GM19025 (cell line): ENCODE measurements around the gene RGS6.
"Not testable (repeated sequence)": the region's sequence is repeated elsewhere in the genome, so short reads cannot be mapped to it uniquely, and the experiment has no call there.

Experiments
- ATAC-seq: cut with Tn5 transposase; IDR thresholded peaks from one replicate; pipeline ENCODE4 v1.9.1; 2021; ENCODE audit warnings: mild to moderate bottlenecking, low read depth, moderate library complexity; ENCODE audit not compliant: unreplicated experiment

RGS6 gene

DNA sequence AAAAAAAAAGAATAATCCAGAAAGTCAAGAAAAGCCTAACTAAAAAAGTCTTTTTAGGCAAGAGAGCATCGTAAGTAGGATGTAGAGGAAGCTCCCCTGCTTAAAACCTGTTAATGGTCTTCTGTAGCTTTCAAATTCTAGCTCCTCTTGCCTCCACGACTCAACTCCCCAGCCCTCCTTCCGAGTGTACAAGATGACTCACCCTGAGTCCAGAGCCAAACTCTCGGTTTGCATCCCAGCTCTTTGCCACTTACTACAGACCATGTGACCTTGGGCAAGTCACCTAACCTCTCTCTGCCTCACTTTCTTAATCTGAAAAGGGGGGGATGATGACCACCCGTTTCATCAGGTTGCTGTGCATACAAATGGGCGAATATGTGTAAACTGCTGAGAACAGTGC is 501.3 kb downstream of the RGS6 start:
- no peak for ATAC-seq

DNA sequence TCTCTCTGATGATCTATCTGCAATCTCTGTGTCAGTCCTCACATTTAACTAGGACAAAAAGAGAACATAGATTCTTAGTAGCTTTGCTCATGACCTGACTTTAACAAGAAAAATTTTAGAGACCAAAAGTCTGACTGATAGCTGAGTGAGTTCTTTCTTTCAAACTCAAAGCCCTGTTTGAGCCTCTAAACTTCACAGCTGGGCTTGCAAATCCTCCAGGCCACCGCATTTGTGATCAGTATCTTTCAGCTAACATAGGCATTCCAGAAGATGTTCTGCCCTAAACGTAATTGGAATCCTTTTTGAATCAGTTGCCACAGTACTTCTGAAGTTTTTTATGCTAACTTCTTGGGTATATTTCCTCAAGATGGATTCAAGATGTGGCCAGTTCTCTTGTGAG is 502.6 kb downstream of the RGS6 start:
- ATAC-seq = no peak

DNA sequence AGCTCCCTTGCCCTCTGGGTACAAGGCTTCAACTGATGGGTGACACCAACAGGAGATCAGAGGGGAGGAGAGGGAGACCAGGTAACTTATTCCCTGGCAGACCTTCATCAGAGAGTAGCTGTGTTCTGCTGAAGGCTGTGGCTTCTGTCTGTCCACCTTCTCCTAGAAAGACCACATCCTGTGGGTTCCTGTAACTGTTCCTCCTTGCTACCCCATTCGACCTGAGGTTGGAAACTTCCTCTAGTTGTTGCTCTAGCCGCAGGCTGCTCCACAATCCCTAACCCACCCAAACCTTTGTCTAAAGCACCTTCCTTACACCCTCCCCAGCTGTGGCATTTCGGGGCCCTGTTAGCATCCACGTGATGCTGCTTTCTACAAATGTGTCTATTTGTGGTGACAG is 507.5 kb downstream of the RGS6 start:
- no peak for ATAC-seq

DNA sequence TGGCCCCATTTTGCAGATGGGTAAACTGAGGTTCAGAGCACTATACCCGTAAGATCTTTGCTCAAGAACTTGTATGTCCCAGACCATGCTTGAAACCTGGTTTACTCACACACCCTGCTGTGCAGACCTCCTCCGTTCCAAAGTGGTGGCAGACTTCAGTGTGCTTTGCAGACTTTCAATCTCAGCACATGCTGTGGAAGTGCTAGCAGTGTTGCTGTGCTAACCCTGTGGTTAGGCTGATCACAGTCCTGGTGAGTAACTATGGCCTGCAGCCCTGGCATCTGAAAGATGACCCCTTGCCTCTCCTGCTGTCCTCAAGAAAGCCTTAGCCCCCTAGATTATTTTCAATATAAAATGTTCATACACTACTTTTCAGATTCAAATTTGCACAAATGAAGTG is 511.0 kb downstream of the RGS6 start:
- no peak for ATAC-seq

DNA sequence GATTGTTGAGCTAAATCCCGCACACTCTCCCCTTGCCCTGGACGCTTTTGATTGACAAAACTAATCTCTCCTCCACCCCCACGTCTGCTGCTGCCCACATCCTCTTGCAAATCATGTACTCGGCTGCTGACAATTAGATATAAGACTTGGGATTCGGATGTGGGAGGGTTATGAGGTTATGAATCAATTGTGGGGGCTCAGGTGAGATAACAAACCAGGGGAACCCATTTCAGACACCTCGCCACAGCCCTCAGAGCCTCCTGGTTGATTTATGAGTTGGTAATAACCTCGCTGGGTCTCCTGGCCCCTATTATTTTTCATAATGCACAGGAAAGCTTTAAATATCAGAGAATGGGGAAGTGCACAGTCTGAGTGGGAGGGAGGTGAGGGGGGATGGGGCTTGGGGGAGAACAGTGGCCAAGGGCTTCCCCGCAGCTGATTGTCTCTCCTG is 511.8 kb downstream of the RGS6 start:
- no peak for ATAC-seq

DNA sequence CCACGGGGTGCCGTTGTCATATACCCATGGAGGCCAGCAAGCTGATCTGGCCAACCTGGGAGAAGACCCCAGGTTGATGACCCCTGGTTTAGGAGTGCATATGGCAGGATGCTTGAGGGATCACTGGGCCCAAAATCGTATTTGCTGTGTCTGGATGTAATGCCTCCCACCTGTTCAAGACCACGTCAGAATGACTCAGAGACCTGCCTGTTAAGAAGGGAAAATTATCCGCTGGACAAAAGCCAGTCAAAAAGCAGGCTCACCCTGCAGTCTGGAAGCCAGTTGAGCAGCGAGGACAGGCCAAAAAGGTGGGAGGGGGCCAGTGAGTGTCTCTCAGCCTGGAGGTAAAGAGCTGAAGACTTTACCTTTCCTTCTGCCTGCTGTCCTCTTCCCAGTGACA is 512.5 kb downstream of the RGS6 start:
- no peak for ATAC-seq

DNA sequence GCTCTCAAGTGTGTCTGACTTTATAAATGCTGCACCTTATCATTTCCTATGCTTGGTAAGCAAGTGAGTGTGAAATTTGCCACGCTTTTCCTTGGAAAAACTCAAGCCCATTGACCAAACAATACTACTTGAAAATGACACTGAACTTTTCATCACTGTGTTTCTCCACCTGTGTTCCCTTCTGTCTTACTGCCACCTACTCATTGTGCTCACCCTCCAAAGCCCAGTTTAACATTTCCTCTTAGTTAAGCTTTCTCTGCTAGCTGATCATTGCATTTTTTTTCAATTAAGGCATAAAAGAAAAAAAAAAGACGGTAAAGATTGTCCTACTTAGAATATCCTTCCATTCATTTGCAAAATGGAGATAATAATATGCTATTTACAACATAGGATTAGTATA is 516.0 kb downstream of the RGS6 start:
- ATAC-seq = no peak

DNA sequence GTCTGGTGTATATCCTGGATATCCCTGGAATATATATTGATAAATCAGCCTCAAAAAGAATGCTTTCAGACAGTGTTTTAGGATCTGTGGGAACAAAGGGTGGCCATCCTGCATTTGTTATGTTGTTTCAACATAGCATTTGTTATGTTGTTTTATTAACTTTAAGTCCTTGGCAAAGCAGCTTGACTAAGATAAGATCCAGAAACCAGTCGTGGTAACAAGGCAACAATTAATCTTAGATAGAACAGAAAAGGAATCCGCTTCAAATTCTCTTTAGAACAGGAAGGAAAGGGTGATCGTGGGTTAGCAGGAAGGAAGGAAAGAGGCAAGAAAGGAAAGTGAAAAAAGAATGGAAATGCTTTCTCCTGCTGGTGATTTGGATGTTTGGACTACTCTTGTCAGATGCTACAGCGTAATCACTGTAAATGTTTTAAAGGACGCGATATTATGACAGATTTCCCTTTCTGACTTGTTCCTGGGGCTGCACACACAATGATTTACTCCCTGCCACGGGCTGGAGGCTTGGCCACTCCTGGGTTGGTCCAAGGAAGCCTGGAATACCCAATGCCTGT is 518.3 kb downstream of the RGS6 start:
- ATAC-seq = no peak

DNA sequence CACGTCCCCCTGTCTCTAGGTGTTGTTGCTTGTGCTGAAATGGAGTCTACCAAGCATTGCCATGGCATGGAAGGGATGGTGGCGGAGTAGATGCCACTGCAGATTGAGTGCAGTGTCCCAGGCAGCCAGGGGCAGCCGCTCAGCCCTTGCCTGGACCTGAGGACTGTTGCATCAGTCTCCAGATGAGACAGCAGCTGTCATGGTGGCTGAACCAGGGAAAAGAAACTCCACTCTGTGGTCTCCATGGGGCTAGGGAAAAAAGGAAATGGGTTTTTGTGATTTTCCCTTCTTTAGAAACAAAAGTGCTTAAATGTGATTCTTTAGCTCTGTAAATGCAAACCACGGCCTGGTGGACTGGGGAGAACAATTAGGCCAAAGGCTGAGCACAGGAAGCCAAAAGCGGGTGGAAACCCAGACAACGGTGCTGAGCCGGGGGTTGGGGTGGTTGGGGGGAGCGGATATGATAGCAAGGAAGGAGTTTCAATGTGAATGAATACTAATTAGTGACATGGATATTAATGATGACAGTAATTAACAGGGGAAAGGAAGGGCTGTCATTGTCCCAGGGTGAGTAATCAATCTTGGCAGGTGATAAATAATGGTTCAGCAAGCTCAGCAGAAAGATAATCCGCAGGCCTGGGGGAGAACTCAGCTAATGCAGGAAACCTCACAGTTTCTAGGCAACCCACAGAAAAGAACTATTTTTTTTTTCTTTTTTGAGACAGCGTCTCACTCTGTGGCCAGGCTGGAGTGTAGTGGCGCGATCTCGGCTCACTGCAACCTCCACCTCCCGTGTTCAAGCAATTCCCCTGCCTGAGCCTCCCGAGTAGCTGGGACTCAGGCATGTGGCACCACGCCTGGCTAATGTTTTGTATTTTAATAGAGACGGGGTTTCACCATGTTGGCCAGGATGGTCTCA is 519.1 kb downstream of the RGS6 start:
- ATAC-seq = peak; percentile 64

DNA sequence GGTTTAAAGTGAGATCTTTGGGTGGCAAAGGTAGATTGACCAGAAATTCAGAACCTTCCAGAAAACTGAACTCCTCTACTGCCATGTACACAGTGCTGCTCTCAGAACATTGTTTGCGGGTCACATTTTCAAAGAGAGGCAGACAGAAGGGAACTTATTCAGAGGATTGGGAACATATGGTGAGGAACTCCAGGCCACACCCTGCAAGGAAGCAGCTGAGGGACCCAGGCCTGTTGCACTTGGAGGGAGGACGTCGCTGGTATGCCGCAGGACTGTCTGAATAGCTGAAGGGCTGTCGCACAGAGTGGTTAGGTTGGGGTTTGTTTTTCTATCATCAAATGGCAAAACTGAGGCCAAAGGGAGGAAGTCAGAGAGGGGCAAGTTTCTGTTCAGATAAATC is 520.5 kb downstream of the RGS6 start:
- ATAC-seq = no peak

DNA sequence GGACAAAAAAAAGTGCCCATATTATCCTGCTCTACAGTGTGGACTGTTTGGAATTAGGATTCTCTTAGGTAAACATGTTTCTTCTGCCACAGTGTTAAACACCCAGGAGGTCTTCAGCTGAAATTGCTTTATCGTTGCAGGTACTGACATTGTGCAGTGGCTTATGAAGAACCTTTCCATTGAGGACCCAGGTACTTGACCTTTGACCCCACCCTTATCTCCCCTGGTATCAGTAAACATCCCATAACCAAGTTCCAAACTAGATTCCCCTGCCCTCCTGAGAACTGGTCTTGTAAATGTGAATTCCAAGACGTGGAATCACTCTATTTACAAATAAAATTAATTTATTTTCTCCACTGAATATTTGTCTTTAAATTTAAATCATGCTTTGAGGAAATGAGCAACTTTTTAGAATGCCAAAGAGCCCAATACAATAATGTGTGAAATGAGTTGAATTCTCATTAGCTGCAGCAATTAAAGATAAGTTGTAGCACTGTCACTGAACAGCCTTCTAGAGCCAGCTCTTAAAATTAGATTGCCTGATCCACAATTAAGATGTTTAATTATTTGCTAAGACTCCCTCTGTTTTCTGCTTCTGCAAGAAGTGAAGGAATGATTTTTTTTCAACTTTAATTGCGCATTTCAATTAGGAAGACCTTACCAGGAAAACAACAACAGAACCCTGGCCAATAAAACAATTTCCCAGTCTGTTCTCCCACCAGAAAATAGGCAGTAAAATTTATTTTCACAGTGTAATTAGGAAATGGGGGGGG is 522.3 kb downstream of the RGS6 start:
- no peak for ATAC-seq

DNA sequence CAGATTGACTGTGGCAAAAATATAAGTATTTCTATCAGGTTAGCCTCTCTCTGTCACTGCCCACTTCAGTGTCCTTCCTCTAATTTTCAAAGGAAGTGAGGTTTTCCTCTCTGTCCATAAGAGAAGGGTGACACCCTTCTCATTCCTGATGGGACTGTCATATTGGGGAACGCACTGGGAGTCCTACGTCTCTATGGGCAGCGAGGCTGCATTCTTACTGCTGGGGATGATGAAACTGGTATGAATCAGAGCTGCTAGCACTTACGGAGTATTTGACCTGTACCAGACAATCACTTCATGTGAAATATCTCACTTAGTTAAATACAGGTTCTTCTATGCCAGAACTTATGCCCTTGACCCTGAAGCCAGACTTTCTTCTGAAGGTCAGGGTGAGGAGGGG is 525.4 kb downstream of the RGS6 start:
- ATAC-seq = no peak

DNA sequence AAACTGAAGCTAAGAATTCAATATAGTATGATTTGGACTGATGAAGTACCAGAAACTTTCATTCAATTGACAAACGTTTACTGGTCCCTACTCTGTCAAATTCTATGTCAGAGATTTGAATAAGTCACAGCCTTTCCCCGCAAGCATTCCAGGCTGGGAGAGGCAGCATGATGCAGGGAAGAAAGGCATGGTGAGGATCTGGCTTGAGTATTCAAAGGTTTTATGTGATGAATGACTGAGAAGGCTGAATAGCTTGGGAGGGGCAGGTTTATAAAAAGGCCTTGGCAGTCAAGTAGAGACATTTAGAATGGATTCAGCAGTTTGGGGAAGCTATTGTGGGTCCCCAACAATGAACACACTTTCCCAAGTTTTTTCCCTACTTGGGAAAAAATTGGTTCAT is 529.8 kb downstream of the RGS6 start:
- ATAC-seq = no peak

DNA sequence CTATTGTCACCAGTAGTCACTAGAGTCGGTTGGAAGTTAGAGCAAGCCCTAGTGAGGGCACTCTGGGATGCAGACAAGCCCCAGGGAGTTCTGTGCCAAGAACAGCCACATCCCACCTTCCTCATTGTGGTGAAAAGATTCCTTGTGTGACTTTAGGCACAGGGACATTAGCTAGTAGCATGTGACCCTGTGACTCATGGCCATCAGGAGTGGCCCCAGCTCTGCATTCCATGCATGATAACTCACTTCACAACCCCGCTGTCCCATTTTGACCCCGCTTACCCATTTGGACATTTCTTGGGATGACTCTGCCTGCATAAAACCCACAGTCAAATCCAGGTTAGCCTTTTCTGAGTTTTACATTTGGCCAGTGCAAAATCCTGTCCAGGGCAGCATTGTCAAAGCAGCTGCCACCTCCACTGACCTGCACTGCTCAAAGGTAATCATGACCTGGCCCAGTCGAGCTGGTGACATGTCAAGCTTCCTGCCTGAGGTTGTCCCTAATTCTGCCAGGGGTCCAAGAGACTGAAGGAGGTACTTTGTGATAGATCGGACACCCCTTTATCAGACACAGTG is 531.1 kb downstream of the RGS6 start:
- no peak for ATAC-seq

DNA sequence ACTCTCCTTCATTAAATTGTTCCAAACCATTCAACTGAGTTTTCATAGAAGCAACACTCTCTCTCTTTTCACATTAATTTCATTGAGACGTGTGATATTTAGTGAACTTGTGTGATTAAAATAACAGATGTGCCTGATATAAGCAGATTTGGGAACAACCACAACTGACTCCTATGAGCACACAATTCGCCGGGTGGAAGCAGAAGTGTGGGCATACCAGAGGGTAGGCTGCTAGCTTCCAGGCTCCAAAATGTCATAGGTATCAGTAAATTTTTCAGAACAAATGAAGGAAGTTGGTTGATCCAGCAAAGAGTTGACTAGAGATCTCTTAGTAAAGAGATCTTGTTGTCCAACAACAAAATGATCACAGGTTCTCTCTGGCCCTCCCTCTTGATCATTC is 532.0 kb downstream of the RGS6 start:
- ATAC-seq = no peak

DNA sequence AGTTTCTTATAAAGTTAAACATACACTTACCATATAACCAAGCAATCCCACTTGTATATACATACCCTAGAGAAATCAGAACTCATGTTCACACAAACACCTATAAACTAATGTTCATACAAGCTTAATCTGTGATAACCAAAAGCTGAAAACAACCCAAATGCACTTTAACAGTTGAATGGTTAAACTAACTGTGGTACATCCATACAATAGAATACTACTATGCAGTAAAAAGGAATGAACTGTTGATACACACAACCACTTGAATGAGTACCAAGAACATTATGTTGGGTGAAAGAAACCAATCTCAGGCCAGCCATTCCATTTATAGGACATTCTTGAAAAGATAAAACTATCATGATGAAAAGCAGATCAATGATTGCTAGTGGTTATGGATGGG is 534.1 kb downstream of the RGS6 start:
- no peak for ATAC-seq

DNA sequence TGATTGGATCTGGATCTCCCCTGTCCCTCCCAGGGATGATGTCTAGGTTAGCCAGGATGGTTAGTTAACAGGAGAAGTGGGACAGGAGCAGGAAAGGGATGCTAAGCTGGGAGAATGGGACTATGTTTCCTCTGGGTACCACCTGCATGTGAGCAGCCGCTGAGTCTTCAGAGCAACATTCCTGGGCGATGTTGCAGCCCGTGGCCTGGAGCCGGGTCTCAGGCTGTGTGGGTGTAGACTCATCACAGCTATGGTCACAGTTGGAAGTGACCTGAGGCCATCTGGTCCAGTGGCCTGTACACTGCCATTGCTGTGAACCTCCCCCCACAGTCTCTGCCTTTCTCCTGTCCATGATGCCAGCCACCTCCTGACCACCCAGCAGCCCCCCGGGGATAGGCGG is 539.1 kb downstream of the RGS6 start:
- ATAC-seq = no peak

DNA sequence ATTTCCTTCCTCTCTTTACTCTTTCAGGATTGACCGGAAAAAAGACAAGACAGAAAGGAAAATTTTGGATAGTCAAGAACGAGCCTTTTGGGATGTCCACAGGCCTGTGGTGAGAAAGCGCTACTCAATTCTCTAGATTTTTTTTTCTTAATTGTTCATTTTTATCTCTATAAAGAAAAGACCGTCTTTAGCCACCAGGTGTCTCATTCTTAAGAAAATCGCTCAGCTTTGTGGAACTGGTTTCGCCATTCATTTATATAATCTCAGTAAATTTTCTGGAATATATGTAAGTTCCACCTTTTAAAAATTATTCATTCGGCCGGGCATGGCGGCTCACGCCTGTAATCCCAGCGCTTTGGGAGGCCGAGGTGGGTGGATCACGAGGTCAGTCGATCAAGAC is 540.6 kb downstream of the RGS6 start:
- ATAC-seq = no peak

DNA sequence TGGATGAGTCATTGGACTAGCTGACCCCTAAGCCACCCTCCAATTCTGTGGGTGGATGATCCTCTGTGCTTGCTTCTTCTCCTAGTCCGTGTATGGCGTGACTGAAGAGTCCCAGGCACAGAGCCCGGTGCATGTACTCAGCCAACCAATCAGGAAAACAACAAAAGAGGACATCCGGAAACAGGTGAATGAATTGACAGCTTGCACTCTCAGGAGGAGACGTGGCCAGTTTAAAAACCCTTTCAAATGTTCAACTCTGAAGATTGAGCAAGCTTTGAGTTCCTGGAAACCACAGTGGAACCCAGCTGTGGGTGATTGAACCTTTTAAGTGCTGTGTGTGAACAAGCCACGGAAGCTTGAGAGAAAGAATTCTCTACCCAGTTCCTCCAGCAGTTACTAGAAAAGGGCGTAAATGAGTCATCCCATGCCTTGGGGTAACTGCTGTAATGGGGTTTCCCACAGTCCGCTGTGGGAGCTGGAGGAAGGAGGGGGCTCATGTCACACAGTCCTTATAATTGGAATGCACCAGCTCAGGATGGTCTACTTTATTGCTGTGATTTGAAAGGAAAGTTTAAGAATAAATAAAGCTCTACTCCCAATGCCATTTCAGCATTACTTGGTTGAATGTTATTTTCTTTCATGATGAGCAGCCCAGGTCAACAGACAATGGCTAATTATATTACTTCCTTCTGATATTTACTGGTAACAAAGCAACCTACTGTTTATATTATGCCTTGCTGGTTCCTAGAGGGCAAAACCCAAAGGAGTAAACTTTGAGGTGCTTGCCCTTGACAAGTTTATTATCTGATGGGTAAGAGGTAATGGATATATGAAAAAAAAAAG is 544.6 kb downstream of the RGS6 start:
- peak; percentile 82 for ATAC-seq

DNA sequence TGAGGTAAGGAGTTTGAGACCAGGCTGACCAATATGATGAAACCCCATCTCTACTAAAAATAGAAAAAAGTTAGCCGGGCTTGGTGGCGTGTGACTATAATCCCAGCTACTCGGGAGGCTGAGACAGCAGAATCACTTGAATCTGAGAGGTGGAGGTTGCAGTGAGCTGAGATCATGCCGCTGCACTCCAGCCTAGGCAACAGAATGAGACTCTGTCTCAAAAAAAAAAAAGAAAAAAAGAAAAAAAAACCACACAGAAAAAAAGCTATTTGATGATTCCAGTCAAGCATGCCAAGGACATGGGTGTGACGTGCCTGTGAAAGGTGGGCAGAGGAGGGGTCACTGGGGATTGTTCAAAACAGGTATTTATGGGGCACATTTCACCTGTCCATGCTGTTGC is 545.3 kb downstream of the RGS6 start:
- not testable (repeated sequence) for ATAC-seq
